Smooth muscle cell (in vitro differentiated cells): Measurements from ENCODE around the gene CHSY1. TPM values are rescaled to one million over a fixed set of nuclear protein-coding genes. Genes with fewer than 3 reads are reported as not detected.

ENCODE experiments used
- DNase-seq: peaks from one replicate; lab custom pipeline; 2025; ENCODE audit not compliant: unreplicated experiment; lab: John Stamatoyannopoulos, UW
- H2AFZ ChIP-seq: fragments of 200-600 bp; sonication (generic); 2 replicates; pipeline ENCODE4 v1.6.0; 2016; ENCODE audit warnings: antibody characterized with exemption, low read depth, mild to moderate bottlenecking
- H3F3A ChIP-seq: fragments of 200-600 bp; sonication (generic); 2 replicates; pipeline ENCODE4 v1.6.0; 2017; ENCODE audit warnings: antibody characterized with exemption, low read depth
- H3K27ac ChIP-seq: fragments of 200-600 bp; sonication (generic); 2 replicates; pipeline ENCODE4 v1.5.1; 2016; ENCODE audit warnings: low read depth, mild to moderate bottlenecking
- H3K27me3 ChIP-seq: fragments of 200-600 bp; sonication (generic); 2 replicates; pipeline ENCODE4 v1.6.1; 2016; ENCODE audit warnings: low read depth, mild to moderate bottlenecking
- H3K36me3 ChIP-seq: fragments of 200-600 bp; sonication (generic); 2 replicates; pipeline ENCODE4 v1.5.1; 2016; ENCODE audit warnings: low read depth
- H3K4me1 ChIP-seq: fragments of 200-600 bp; sonication (generic); 2 replicates; pipeline ENCODE4 v1.5.1; 2016; ENCODE audit warnings: low read depth
- H3K4me2 ChIP-seq: fragments of 200-600 bp; sonication (generic); 2 replicates; pipeline ENCODE4 v1.6.0; 2016; ENCODE audit warnings: mild to moderate bottlenecking
- H3K4me3 ChIP-seq: fragments of 200-600 bp; sonication (generic); 2 replicates; pipeline ENCODE4 v1.5.1; 2016; ENCODE audit warnings: mild to moderate bottlenecking
- H3K79me2 ChIP-seq: fragments of 200-600 bp; sonication (generic); 2 replicates; pipeline ENCODE4 v1.6.0; 2016; ENCODE audit warnings: low read depth, mild to moderate bottlenecking
- H3K9ac ChIP-seq: fragments of 200-600 bp; sonication (generic); 2 replicates; pipeline ENCODE4 v1.6.0; 2016; ENCODE audit warnings: low read depth
- H3K9me3 ChIP-seq: fragments of 200-600 bp; sonication (generic); replicated peaks from 2 replicates; pipeline ENCODE4 v1.5.1; 2016; ENCODE audit warnings: low read depth
- H4K20me1 ChIP-seq: fragments of 200-600 bp; sonication (generic); 2 replicates; pipeline ENCODE4 v1.6.0; 2016; ENCODE audit warnings: low read depth
- WGBS: methylation state at CpG from one replicate; pipeline ENCODE4 v1.1.7; 2016; ENCODE audit warnings: low lambda C conversion rate; 5-methylcytosine and 5-hydroxymethylcytosine counted together
- polyA plus RNA-seq: library from polyadenylated mRNA; unstranded; fragments of >200 nt; fragmentation: Nextera tagmentation; extraction: Ambion mirVana; gene quantifications from 2 replicates; pipeline ENCODE4 v1.2.1, GENCODE V29; 2016
- total RNA-seq: library from RNA; depleted of rRNA; stranded (reverse); fragments of >200 nt; gene quantifications from 2 replicates; pipeline ENCODE4 v1.2.3, GENCODE V29; 2014
- TF ChIP-seq, protein P1 (sequence below): fragments of 200-600 bp; sonication (generic); IDR thresholded peaks from 2 replicates; pipeline ENCODE4 v1.5.1; 2017; ENCODE audit warnings: borderline replicate concordance, mild to moderate bottlenecking, antibody characterized with exemption; ENCODE audit not compliant: insufficient read depth, poor library complexity, severe bottlenecking

The CHSY1 gene
- total and polyA plus RNA-seq, 2 experiments from 2014 or later, result 106 to 123 TPM

GRCh38 chr15:101277038-101277822, 25.4 kb upstream of the CHSY1 start, which contains the start of gene SELENOS:
TSS of gene SELENOS (minus strand) at chr15:101277485. CDS start at chr15:101277417, 68 bp downstream.
- DNase-seq, result peak; percentile 75
- TF ChIP-seq, protein P1, sequence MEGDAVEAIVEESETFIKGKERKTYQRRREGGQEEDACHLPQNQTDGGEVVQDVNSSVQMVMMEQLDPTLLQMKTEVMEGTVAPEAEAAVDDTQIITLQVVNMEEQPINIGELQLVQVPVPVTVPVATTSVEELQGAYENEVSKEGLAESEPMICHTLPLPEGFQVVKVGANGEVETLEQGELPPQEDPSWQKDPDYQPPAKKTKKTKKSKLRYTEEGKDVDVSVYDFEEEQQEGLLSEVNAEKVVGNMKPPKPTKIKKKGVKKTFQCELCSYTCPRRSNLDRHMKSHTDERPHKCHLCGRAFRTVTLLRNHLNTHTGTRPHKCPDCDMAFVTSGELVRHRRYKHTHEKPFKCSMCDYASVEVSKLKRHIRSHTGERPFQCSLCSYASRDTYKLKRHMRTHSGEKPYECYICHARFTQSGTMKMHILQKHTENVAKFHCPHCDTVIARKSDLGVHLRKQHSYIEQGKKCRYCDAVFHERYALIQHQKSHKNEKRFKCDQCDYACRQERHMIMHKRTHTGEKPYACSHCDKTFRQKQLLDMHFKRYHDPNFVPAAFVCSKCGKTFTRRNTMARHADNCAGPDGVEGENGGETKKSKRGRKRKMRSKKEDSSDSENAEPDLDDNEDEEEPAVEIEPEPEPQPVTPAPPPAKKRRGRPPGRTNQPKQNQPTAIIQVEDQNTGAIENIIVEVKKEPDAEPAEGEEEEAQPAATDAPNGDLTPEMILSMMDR, result no peak
- H3K27ac ChIP-seq, result peak within 1 kb of the TSS; percentile 74
- peak within 1 kb of the TSS; percentile 47 for H2AFZ ChIP-seq
- peaks cover 42% of the 10 kb centered on the region for H4K20me1 ChIP-seq
- 2% methylated on average over 49 of the region's 91 CpGs for WGBS
- no peaks in the 10 kb centered on the region for H3K27me3 ChIP-seq
- H3K9ac ChIP-seq, result peak within 1 kb of the TSS; percentile 90
- no peaks in the 10 kb centered on the region for H3K9me3 ChIP-seq
- H3K36me3 ChIP-seq, result peaks cover 27% of the 10 kb centered on the region
- H3K79me2 ChIP-seq, result peaks cover 26% of the 10 kb centered on the region
- peak within 1 kb of the TSS; percentile 98 for H3K4me2 ChIP-seq
- H3K4me3 ChIP-seq, result peak within 1 kb of the TSS; percentile 98
- H3K4me1 ChIP-seq, result peaks cover 5% of the 10 kb centered on the region
- peaks cover 24% of the 10 kb centered on the region for H3F3A ChIP-seq

- TF ChIP-seq, protein P1, result peak; percentile 40
- H3K4me2 ChIP-seq, result peak overlapping the region; percentile 98
- 21% methylated on average over 14 of the region's 14 CpGs for WGBS
These were observed 24.7 kb upstream of the CHSY1 start for GRCh38 chr15:101276501-101277037.

DNA sequence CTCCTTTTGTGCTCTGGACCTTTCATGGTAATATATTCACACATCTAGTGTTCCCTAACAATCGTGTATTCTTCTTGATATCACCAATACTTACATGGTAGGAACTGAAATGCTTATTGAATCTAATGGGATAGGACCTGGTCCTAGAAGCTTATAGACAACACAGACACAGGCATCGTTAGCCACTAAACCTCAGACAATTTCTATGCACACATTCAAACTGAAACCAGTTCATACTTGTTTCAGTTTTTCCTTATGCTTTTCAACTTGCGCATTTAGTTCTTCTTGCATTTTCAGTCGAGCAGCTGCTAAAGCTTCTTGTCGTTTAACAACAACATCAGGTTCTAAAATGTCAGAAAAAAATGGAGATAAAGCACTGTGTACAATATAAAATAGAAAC, 23.2 kb upstream of the CHSY1 start:
- Histone ChIP-seq H3K79me2 (peaks cover 26% of the 10 kb centered on the region), H3F3A (peaks cover 30% of the 10 kb centered on the region), H3K4me3 (no peak overlapping the region), H3K9me3 (no peaks in the 10 kb centered on the region), H3K36me3 (peaks cover 42% of the 10 kb centered on the region), H4K20me1 (peaks cover 48% of the 10 kb centered on the region), H3K9ac (no peak overlapping the region), H3K4me1 (peaks cover 5% of the 10 kb centered on the region), H3K27me3 (no peaks in the 10 kb centered on the region), H3K4me2 (no peak overlapping the region), H3K27ac (no peak overlapping the region), H2AFZ (no peak overlapping the region)
- TF ChIP-seq, protein P1, result no peak
- 98% methylated on average over 5 of the region's 5 CpGs for WGBS
- DNase-seq, result no peak

More at GRCh38 chr15:101276501-101277037, 24.7 kb upstream of the CHSY1 start:
- peak overlapping the region; percentile 90 for H3K9ac ChIP-seq
- H2AFZ ChIP-seq, result peak overlapping the region; percentile 30
- H3K27me3 ChIP-seq, result no peaks in the 10 kb centered on the region
- peaks cover 33% of the 10 kb centered on the region for H3K36me3 ChIP-seq
- DNase-seq, result no peak
- peak overlapping the region; percentile 74 for H3K27ac ChIP-seq
- H3K79me2 ChIP-seq, result peaks cover 26% of the 10 kb centered on the region
- H3K9me3 ChIP-seq, result no peaks in the 10 kb centered on the region
- H3K4me1 ChIP-seq, result peaks cover 5% of the 10 kb centered on the region
- peaks cover 30% of the 10 kb centered on the region for H3F3A ChIP-seq
- H3K4me3 ChIP-seq, result peak overlapping the region; percentile 98
- peaks cover 42% of the 10 kb centered on the region for H4K20me1 ChIP-seq
